HG02852 (cell line): ENCODE results near the gene CEP164.
"Not testable (repeated sequence)": the region's sequence is repeated elsewhere in the genome, so short reads cannot be mapped to it uniquely, and the experiment has no call there.

ENCODE experiments used
- ATAC-seq: cut with Tn5 transposase; IDR thresholded peaks from one replicate; pipeline ENCODE4 v1.9.1; 2021; ENCODE audit warnings: mild to moderate bottlenecking, moderate library complexity; ENCODE audit not compliant: unreplicated experiment

The CEP164 gene

GRCh38 chr11:117437041-117437790 is 109.6 kb downstream of the CEP164 start:
- ATAC-seq = no peak

- no peak for ATAC-seq
These were observed 110.1 kb downstream of the CEP164 start for GRCh38 chr11:117437791-117438130.

GRCh38 chr11:117438371-117439000 is 110.8 kb downstream of the CEP164 start:
- no peak for ATAC-seq

GRCh38 chr11:117439256-117439655 is 111.6 kb downstream of the CEP164 start:
- no peak for ATAC-seq

GRCh38 chr11:117440258-117440657 is 112.6 kb downstream of the CEP164 start:
- no peak for ATAC-seq

GRCh38 chr11:117441146-117441975 is 113.7 kb downstream of the CEP164 start:
- no peak for ATAC-seq

- no peak for ATAC-seq
These were observed 114.6 kb downstream of the CEP164 start for GRCh38 chr11:117442049-117442868.

- no peak for ATAC-seq
These were observed 115.2 kb downstream of the CEP164 start for GRCh38 chr11:117442869-117443239.

- ATAC-seq = no peak
These were observed 115.9 kb downstream of the CEP164 start for GRCh38 chr11:117443266-117444186.

- no peak for ATAC-seq
These were observed 116.6 kb downstream of the CEP164 start for GRCh38 chr11:117444256-117444655.

- no peak for ATAC-seq
These were observed 117.3 kb downstream of the CEP164 start for GRCh38 chr11:117444711-117445658.

GRCh38 chr11:117449111-117449693 is 121.5 kb downstream of the CEP164 start:
- ATAC-seq = no peak

- no peak for ATAC-seq
These were observed 126.4 kb downstream of the CEP164 start for GRCh38 chr11:117453886-117454563.

GRCh38 chr11:117454564-117454917 is 126.9 kb downstream of the CEP164 start:
- ATAC-seq = no peak

- ATAC-seq = peak; percentile 81
These were observed 128.5 kb downstream of the CEP164 start for GRCh38 chr11:117456027-117456720.

- ATAC-seq = not testable (repeated sequence)
These were observed 129.0 kb downstream of the CEP164 start for GRCh38 chr11:117456721-117457029.

GRCh38 chr11:117457031-117457785 is 129.6 kb downstream of the CEP164 start:
- ATAC-seq = no peak
